HG03521 (cell line): ENCODE measurements around the gene TMEM235.
"Not testable (repeated sequence)": the region's sequence is repeated elsewhere in the genome, so short reads cannot be mapped to it uniquely, and the experiment has no call there.

Experiments
- ATAC-seq: cut with Tn5 transposase; IDR thresholded peaks from one replicate; pipeline ENCODE4 v1.9.1; 2021; ENCODE audit warnings: mild to moderate bottlenecking, moderate library complexity; ENCODE audit not compliant: unreplicated experiment

The TMEM235 gene

DNA sequence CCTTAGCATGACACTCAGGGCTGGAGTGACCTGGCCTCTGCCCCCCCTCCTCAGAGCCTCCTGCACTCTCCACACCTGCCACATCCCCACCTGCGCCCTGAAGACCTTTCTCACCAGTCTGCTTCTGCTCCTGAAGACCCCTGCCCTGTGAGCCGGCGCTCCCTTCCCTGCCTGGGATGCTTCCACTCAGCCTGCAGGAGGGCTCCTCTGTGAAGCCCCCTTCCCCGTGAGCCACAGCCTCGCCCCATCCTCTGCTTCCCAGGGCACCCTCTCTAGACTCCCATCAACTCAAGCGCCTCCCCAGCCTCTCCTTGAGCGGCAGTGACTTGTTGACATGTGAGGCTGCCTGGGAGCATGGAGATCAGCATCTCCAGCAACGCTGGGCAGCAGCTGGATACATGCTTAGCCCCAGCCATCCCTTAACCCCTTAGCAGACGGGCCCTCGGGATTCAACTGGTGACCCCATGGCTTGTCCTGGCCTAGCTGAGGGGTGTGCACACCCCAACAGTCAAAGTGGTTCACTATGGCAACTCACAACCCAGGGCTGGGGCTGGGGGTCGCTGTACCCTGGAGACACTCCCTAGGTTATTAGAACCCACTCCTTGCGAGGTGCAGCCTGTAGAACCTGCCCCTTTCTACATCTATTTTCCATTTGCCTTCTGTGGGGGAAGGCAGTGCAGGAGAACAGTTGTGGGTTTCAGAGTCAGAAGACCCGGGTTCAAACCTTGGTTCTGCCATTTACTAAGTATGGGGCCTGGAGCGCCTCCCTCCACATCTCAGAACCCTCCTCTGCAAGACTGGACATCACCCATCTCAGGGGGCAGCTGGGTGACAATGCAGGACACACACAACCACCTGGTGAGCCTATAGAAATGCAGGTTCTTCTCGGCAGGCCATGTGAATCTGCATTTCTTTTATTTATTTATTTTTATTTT, 21.5 kb downstream of the TMEM235 start:
- no peak for ATAC-seq

DNA sequence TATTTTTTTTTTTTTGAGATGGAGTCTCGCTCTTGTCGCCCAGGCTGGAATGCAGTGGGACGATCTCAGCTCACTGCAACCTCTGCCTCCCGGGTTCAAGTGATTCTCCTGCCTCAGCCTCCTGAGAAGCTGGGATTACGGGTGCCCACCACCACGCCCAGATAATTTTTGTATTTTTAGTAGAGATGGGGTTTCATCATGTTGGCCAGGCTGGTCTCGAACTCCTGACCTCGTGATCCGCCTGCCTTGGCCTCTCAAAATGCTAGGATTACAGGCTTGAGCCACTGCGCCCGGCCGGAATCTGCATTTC, 22.2 kb downstream of the TMEM235 start:
- not testable (repeated sequence) for ATAC-seq

DNA sequence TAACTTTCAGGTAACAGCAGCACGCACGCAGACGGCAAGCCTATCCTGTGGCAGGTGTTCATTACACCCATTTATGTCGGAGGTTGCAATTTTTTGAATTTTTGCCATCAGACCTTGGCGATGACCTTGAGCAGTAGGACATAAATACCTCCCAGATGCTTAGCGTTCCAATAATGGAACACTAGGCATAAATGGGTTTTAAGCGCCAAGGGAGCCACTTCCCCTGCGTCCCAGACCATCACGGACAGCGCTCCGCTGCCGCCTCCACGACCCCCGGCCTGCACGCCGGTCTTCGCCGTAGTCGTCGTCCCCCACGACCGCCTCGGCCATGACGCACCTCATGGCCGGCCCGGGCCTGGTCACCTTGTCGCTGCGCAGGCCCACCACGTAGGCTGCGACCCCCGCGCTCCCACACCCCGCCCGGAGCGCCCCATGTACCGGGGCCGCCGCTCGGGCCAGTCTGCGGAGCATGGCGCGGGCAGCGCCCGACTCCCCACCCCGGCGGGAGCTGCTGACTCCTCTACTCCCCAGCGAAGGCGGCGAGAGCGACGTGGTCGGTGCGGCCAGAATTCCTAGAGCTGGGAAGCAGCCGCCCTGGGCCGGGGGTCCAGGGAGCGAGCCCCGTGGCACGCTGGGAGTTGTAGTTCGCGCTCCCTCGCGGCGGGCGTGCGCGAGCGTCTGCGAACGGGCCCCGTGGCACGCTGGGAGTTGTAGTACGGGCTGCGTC, 22.7 kb downstream of the TMEM235 start:
- ATAC-seq: no peak

DNA sequence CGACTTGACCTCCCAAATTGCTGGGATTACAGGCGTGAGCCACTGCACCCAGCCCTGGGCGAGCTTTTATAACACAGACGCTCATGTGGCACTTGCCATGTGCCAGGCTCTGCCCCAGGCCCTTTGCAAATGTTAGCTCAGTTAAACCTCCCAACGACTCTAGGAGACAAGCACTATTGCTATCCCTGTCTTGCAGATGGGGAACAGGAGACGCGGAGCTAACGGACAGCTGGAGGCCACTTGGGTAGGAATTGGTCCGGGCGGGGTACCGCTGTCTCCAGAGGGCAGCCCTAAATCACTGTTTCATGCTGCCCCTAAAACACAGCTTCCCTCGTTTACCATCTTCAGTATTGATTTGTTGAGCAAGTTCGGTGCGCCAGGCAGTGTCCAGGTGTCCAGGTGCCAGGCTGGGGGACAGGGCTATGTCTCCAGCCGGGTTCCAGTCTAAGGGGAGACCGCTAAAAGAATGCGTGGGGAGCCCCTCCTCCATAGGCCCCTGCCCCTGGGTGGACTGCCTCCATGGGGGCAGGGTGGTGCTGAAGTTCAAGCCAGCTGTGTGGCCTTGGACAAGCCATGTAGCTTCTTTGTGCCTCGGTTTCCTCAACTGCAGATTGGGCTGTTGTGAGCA, 23.7 kb downstream of the TMEM235 start:
- no peak for ATAC-seq

DNA sequence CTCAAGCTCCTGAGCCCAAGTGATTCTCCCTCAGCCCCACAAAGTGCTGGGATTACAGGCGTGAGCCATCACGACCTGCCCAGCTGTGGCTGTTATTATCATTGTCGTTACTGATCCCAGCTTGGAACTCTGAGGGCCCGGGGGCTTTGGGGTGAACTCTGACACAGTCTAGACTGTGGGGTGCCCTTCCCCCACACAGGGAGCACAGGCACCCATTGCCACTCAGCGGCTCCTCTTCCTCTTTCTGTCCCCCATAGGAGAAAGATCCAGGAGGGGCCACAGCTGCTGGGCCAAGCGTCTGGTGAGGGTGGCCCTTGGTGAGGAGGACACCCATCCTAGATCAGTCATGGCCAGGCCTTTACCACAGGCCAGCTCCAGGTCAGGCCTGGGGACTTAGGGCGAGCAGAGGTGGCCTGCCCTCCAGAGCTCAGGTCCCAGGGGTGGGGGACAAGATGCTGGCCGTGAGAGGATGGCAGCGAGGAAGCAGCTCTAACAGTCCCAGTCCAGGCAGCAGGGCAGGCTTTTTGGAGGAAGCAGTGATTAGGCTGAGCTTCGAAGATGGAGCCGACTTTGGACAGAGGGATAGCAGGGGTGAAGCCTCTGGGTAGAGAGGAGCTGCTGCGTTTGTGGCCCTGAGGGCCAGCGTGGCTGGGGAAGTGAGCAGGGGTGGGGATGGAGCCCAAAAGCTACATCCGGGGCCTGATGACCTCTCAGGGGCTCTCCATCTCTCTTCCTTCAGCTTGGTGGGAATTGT, 24.7 kb downstream of the TMEM235 start:
- no peak for ATAC-seq

DNA sequence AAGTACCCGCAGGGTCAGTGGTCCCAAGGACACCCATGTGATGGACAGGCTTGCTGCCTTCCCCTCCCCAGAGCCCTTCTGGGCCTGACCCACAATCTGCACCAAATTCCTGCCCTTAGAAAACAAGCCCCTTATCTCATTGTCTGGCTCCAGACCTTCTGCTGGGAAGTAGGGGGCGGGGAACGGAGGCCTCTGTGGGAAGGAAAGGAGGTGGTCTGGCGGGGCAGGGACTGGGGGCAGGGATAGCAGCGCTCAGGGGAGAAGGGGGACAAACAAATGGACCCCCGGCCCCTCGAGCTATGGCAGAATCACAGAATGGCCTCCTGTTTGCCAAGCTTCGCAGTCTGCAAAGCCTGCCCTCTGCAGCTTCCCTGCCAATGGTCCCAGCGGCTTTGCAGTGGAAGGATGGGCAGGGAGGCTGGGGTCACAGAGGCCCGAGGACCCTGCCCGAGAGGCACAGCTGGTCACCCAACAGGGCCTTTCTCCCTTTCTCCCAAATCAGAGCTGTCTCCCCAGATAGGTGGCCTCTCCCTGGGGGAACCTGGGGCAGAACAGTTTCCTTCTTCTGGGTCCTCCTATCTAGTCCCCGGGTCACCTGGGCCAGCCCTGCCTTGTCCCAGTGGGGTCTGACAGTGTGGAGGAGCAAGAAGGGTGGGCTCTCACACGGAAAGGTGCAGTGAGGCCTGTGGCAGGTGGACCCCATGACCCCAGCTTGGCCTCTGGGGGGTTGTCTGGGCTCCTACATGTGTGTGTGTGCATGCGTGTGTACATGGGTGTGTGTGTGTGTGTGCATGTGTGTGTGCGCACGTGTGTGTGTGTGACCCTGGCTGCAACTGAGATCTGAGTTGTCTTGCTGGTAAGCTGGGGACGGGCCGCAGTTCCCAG, 25.5 kb downstream of the TMEM235 start:
- ATAC-seq: no peak

DNA sequence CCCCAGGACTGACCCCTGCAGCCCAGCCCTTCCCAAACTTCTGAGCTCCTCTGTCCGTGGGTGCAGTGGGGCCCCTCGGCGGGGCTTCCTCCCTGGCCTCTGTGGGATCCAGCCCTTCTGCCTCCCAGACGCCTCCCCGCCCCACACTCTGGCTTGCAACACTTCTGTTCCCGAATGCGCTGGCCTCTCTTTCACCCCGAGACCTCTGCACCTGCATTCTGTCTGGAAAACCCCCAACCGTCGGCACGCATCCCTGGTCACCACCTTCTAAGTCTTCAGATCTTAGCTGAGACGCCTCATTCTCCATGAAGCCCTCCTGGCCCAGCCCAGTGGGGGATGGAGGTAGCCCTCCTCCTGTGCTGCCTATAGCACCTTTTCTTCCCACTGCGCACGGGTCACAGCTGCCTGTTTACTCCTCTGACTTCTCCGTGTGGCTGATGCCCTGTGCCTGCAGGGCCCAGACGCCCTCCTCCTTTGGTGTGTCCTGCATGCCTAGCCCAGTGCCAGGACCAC, 26.4 kb downstream of the TMEM235 start:
- no peak for ATAC-seq

DNA sequence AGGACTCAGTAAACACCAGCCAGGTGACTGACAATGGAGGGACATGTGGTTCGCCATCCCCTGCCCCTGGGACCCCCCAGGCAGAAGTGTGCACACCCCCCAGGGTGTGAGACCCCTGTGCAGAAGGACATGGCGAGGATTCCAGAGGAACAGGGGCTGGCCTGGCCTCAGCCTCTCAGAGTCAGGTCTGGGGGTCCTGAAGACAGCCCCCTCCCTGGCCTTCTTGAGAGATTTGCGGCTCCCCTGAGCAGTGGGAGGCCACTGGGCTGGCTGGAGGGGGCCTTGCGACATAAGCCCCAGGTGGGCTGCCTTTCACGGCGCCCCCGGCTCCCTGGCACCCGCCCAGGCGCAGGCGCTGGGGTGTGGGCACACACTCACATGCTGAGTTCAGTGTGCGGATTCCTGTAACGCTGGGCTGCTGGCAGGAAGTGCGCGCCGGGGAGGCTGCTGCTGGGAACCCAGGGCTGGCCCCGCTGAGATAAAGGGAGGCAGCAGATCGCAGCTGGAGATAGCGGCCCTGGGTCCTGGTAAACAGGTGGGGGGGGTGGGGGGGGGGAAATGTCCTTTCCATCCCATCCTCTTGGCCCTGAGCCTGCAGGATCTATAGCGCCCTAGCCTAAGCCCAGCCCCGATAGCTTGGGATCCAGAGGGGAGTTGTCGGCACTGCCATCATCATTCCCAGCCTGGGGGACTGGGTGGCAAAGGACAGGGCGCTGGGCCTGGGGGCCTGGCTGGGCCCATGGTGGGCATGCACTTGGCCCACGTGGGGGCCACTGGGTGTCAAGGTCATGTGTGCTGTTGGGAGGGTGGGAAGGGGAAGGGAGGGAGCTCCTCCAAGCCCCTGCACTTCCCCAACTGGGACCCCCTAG, 27.1 kb downstream of the TMEM235 start:
- ATAC-seq: no peak

DNA sequence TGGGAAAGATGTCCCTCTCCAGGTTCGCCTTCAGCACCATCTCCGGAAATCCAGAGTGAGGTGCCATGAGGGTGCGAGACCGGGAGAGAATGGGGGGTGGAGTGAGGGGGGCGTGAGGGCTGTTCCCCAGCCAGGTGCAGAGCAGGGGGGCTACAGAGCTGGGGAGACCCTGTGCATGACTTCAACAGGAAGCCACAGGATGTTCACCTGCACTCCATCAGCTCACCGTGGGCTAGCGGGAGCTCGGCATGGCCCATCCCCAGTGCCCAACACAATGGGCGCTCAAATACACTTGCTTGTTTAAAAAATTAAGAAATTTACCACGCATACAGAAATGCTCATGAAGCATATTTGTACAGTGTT, 27.7 kb downstream of the TMEM235 start:
- no peak for ATAC-seq

DNA sequence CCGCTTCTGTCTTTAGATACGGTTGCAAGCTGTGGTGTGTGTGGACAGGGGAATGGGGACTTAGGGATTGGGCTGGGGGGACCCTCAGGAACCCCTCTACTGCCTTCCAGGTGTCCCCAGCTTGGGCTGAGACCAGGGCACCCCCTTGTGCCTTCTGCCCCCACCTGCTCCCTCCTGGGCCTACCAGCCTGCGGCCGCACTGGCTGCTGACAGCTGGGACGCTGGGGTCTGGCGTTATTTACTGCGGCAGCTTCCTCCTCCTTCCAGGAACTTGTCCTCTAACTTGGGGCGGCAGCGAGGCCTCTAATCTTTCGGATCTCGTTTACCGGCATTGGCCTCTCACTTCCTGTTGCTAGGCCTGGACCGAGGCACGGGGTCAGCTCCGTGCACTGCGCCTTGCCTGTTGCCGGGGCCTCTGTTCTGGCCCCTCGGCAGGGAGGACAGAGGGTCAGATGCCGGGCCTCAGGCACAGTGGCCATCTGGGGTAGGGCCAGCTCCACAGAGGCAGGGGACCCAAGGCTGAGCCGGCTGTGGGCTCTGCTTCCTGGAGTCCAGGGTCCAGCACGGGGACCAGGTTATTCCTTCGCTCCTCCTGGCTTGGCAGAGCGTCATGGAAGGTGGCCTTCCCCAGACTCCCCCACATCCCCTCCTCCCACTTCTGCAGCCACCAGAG, 31.8 kb downstream of the TMEM235 start:
- no peak for ATAC-seq

DNA sequence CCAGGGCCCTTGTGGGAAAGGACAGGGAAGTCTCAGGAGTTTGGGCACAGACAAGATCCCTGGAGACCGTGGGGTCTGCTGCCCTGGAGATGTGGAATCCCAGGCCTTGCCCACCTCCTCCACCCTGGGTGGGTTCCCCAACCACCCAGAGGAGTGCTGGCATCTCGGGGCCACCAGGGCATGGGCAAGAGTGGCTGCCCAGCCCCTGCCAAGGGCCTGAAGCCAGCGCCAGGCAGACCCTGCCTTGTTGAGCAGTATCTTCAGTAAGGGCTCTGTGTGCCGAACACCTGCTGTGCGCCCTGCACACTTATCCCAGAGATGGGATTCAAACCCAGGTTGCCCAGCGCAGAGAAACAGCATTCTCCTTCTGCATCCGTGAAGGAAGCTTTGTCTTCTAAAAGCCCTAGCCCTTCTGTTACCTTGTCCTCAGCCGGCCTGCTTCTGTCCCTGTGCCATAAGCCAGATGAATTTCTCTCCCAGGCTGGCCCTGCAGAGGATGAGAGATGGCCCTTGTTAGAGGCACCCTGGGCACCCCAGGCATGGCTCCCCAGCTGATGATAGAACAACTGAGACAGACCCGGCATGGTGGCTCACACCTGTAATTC, 32.4 kb downstream of the TMEM235 start:
- ATAC-seq: no peak

DNA sequence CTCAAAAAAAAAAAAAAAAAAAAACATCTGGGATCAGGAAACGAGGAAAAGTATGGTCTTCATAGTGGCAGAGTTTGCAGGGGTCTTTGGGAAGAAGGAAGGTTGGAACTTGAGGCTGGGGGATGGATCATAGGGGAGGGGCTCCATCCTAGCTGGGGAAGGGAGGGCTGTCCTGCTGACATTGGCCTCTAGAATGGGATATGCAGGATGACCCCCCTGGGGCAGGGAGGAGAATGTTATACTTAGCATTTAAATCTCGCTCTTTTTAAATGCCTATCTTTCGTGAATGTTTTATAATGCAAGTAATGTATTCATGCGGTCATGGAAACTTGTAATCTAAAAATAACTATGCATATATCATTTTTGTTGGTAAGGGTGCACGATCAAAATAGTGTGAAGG, 33.2 kb downstream of the TMEM235 start:
- ATAC-seq: no peak

DNA sequence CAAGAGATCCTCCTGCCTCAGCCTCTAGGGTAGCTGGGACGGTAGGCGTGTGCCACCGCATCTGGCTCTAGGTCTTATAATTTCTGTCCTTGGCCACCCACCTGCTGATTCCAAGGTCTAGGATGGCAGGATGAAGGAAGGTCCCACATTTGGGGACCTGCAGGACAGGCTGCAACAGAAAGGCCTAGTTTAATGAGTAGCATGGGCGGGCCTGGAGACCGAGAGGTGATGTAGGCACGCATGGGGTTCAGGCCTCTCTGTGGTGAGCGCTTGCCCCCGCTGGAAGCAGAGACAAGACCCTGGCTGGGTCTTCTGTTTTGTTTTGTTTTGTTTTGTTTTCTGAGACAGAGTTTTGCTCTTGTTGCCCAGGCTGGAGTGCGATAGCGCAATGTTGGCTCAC, 33.7 kb downstream of the TMEM235 start:
- no peak for ATAC-seq

DNA sequence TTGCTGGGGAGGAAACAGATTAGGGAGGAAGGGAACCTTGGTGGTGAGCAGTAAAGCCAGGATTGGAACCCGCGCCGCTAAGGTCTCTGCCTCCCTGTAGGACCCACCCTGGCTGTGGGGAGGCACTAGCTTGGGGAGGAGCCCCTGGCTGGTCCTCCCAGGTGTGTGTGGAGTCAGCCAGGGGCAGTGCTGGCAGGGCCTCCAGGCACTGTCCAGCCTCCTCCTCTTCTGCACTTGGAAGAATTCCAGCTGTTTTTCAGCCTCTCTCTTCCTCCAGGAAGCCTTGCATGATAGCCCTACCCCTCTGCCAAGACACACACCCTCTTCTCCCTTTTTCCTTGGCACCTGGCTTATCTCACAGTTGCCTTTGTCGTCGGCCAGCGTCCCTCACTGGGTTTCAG, 34.8 kb downstream of the TMEM235 start:
- ATAC-seq: no peak

DNA sequence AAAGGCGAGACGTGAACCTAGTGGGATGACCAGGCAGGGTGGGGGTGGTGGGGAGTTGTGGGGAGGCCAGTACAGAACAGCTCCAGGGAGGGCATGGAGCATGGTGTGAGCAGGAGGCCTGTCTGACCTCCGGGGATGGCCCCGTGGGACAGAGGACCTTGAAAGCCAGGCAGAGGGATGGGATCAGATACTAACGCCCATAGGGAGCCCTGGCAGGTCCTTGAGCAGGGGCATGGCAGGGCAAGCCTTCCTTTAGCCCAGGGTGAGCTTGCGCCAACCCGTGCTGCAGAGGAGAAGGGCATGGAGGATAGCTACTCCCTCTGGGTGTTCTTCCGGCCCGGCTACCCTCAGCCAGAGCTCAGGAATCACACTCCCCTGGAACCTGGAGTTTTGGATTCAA, 35.3 kb downstream of the TMEM235 start:
- ATAC-seq: no peak

DNA sequence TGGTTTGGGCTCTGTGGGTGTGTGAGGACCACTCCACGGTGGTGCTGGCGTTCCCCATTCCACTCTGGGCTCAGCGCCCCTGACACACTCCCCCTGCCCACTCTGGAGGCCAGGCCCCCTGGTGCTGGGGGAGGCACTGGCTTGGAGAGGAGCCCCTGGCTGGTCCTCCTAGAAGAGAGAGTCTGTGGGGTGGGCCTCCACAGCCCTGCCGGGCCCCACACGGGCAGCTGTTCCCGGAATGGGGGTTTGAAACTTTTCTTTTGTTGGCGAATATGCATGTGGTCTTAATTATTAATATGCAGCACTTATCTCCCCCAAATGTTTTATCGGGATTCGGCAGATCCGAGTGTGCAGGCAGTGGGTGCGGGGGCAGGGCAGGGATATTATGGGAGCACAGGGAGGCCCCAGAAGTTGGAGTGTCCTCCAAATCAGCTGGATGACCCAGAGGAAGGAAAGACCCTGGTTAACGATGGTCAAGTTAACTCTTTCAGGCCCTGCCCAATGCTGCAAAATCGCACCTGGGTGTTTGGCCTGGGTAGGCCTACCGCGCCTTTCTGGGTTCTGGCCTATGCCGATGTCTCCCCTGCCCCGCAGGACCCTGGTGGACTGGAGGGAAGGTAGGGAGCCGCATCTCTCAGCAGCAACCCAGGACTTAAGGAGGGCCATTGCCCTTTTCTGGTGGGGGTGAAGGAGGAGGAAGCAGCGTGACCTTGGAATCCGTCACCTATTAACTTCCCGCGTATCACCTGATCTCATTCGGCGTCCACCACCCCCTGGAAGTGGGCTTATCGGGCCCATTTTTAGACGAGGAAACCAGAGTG, 36.0 kb downstream of the TMEM235 start:
- no peak for ATAC-seq

DNA sequence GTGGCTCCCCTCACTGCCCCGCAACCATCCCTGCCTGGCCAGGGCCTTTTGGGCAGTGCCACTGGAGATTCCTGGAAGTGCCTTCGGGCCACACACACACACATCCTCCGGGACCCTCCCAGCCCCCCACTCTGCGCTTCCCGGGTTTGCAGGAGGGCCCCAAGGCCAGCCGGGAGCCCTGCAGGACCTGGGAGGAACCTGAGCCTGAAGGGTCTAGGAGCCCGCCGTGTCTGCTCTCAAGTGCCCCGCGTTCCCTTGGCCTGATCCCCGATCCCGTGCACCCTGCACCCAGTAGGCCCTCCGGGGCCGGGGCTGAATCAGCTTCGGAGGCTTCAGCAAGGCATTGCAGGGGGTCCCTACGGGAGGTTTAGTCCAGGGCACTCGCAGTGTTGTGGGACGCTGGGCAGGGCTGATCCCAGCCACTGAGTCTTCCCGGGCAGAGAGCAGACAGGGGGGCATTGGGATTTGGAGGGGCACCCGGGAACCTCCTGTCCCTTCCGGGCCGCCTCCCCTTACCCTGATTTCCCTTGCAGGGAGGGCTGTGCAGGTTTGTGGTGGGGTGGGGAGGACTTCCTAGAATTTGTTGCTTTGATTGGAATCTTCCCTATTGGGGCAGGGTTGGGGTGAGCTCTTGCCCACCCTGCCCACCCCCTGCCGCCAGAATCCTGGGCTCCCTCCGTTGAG, 36.9 kb downstream of the TMEM235 start:
- ATAC-seq: no peak
